Activated CD4-positive, alpha-beta T cell treated with anti-CD3 and anti-CD28 coated beads for 36 hours (primary cell): ENCODE results near the gene CUX1. TPM values are rescaled to one million over a fixed set of nuclear protein-coding genes. Genes with fewer than 3 reads are reported as not detected.

ENCODE experiments used
- ATAC-seq: fragments of 200-7000 bp; cut with Tn5 transposase; one replicate; pipeline ENCODE4 v1.10.0; 2021; ENCODE audit warnings: mild to moderate bottlenecking, moderate library complexity
- CTCF ChIA-PET: fragments of 350-600 bp; sonication (Branson Sonifier 250); formaldehyde crosslinking; loops from one replicate; lab custom pipeline; 2021; ENCODE audit warnings: antibody characterized with exemption; lab: Charles Lee
- POLR2A ChIA-PET: fragments of 350-600 bp; sonication (Branson Sonifier 250); formaldehyde crosslinking; loops from one replicate; lab custom pipeline; 2021; ENCODE audit warnings: antibody characterized with exemption, inconsistent platforms; lab: Charles Lee
- DNase-seq: peaks from one replicate; pipeline ENCODE4 v3.0.0-alpha.2; 2020
- H3K27ac Mint-ChIP-seq: one replicate; pipeline ENCODE4 v1.8.0; 2021; ENCODE audit warnings: mixed read lengths
- H3K27me3 Mint-ChIP-seq: one replicate; pipeline ENCODE4 v1.8.0; 2021; ENCODE audit warnings: mixed read lengths
- H3K36me3 Mint-ChIP-seq: one replicate; pipeline ENCODE4 v1.8.0; 2021; ENCODE audit warnings: low read depth, mixed read lengths
- H3K4me1 Mint-ChIP-seq: one replicate; pipeline ENCODE4 v1.8.0; 2021; ENCODE audit warnings: mixed read lengths
- H3K4me3 Mint-ChIP-seq: one replicate; pipeline ENCODE4 v1.8.0; 2021; ENCODE audit warnings: mild to moderate bottlenecking, moderate library complexity, mixed read lengths
- H3K9me3 Mint-ChIP-seq: one replicate; pipeline ENCODE4 v1.8.0; 2021; ENCODE audit warnings: low read depth, mixed read lengths
- intact Hi-C, 2 experiments: fragments of 100-400 bp; cut with DNase I in 1 of 2; cut with micrococcal nuclease in 1 of 2; formaldehyde crosslinking; loops; one replicate each; pipeline versions ENCODE4 v1.14.2 to v1.15.1; 2022 to 2024; cut with DNase I, micrococcal nuclease
- total RNA-seq, 2 experiments: library from RNA; stranded (reverse); gene quantifications; one replicate each; pipeline ENCODE4 v1.2.3, GENCODE V29; 2021

The CUX1 gene
- total RNA-seq, 2 experiments from 2014 or later = 21.6 to 23.5 TPM

- no peak for ATAC-seq
- no peak overlapping the region for H3K27ac Mint-ChIP-seq
Observed at GRCh38 chr7:101891936-101892640, 74.7 kb downstream of the CUX1 start.

GRCh38 chr7:101893341-101894082 is 76.1 kb downstream of the CUX1 start:
- Mint-ChIP-seq H3K9me3 (no peaks in the 10 kb centered on the region), H3K27ac (no peak overlapping the region), H3K27me3 (no peaks in the 10 kb centered on the region), H3K4me1 (peaks cover 7% of the 10 kb centered on the region), H3K4me3 (no peak overlapping the region), H3K36me3 (no peaks in the 10 kb centered on the region)
- intact Hi-C loops = no loop called here
- DNase-seq (no peak), ATAC-seq (no peak)
- POLR2A ChIA-PET = no interaction called here
- CTCF ChIA-PET = no interaction called here

More at GRCh38 chr7:101891936-101892640, 74.7 kb downstream of the CUX1 start:
- Mint-ChIP-seq H3K4me3 (no peak overlapping the region), H3K27me3 (no peaks in the 10 kb centered on the region), H3K36me3 (no peaks in the 10 kb centered on the region), H3K4me1 (peaks cover 7% of the 10 kb centered on the region), H3K9me3 (no peaks in the 10 kb centered on the region)
- DNase-seq = no peak
- intact Hi-C loops = no loop called here
- ChIA-PET CTCF (no interaction called here), POLR2A (no interaction called here)

- H3K9me3 Mint-ChIP-seq = no peaks in the 10 kb centered on the region
- no peaks in the 10 kb centered on the region for H3K27me3 Mint-ChIP-seq
- ChIA-PET CTCF (no interaction called here), POLR2A (no interaction called here)
- H3K27ac Mint-ChIP-seq = no peak overlapping the region
- no peaks in the 10 kb centered on the region for H3K36me3 Mint-ChIP-seq
- DNase-seq = no peak
- intact Hi-C loops = no loop called here
- ATAC-seq = no peak
- peaks cover 4% of the 10 kb centered on the region for H3K4me1 Mint-ChIP-seq
- no peak overlapping the region for H3K4me3 Mint-ChIP-seq
Observed at GRCh38 chr7:101896316-101896715, 78.9 kb downstream of the CUX1 start.

GRCh38 chr7:101896941-101897340 is 79.5 kb downstream of the CUX1 start:
- Mint-ChIP-seq H3K27ac (no peak overlapping the region), H3K9me3 (no peaks in the 10 kb centered on the region), H3K36me3 (no peaks in the 10 kb centered on the region), H3K27me3 (no peaks in the 10 kb centered on the region), H3K4me1 (peaks cover 4% of the 10 kb centered on the region), H3K4me3 (no peak overlapping the region)
- DNase-seq (no peak), ATAC-seq (no peak)
- CTCF ChIA-PET = interaction anchor here (0.7 kb wide), 1 partner anchor 107 kb away, joined by 4 read pairs; no protein-coding TSS in a partner anchor
- POLR2A ChIA-PET = no interaction called here
- intact Hi-C loops = no loop called here

- intact Hi-C loops = no loop called here
- no peak overlapping the region for H3K27ac Mint-ChIP-seq
- no peak overlapping the region for H3K4me3 Mint-ChIP-seq
- peaks cover 4% of the 10 kb centered on the region for H3K4me1 Mint-ChIP-seq
- no peaks in the 10 kb centered on the region for H3K36me3 Mint-ChIP-seq
- H3K9me3 Mint-ChIP-seq = no peaks in the 10 kb centered on the region
- DNase-seq = no peak
- ChIA-PET CTCF (no interaction called here), POLR2A (no interaction called here)
- no peak for ATAC-seq
- H3K27me3 Mint-ChIP-seq = no peaks in the 10 kb centered on the region
Observed at GRCh38 chr7:101898106-101898505, 80.7 kb downstream of the CUX1 start.

- Mint-ChIP-seq H3K36me3 (no peaks in the 10 kb centered on the region), H3K9me3 (no peaks in the 10 kb centered on the region), H3K4me1 (peaks cover 4% of the 10 kb centered on the region), H3K4me3 (no peak overlapping the region), H3K27me3 (no peaks in the 10 kb centered on the region), H3K27ac (no peak overlapping the region)
- ChIA-PET CTCF (interaction anchor here (0.6 kb wide), 1 partner anchor 38 kb away, joined by 3 read pairs; no protein-coding TSS in a partner anchor), POLR2A (no interaction called here)
- intact Hi-C loops = no loop called here
- ATAC-seq = no peak
- DNase-seq = no peak
Observed at GRCh38 chr7:101899616-101900015, 82.2 kb downstream of the CUX1 start.

- ChIA-PET POLR2A (interaction anchor here (0.5 kb wide), 1 partner anchor 377 kb away, joined by 8 read pairs; no protein-coding TSS in a partner anchor), CTCF (interaction anchor here (0.6 to 1.0 kb wide), 3 partner anchors 15 to 118 kb away, joined by 3 read pairs; no protein-coding TSS in a partner anchor)
- intact Hi-C loops = no loop called here
- Mint-ChIP-seq H3K4me3 (no peak overlapping the region), H3K27ac (no peak overlapping the region), H3K9me3 (no peaks in the 10 kb centered on the region), H3K4me1 (peaks cover 4% of the 10 kb centered on the region), H3K27me3 (no peaks in the 10 kb centered on the region), H3K36me3 (no peaks in the 10 kb centered on the region)
- ATAC-seq = no peak
- DNase-seq = no peak
Observed at GRCh38 chr7:101900103-101900502, 82.7 kb downstream of the CUX1 start.

DNA sequence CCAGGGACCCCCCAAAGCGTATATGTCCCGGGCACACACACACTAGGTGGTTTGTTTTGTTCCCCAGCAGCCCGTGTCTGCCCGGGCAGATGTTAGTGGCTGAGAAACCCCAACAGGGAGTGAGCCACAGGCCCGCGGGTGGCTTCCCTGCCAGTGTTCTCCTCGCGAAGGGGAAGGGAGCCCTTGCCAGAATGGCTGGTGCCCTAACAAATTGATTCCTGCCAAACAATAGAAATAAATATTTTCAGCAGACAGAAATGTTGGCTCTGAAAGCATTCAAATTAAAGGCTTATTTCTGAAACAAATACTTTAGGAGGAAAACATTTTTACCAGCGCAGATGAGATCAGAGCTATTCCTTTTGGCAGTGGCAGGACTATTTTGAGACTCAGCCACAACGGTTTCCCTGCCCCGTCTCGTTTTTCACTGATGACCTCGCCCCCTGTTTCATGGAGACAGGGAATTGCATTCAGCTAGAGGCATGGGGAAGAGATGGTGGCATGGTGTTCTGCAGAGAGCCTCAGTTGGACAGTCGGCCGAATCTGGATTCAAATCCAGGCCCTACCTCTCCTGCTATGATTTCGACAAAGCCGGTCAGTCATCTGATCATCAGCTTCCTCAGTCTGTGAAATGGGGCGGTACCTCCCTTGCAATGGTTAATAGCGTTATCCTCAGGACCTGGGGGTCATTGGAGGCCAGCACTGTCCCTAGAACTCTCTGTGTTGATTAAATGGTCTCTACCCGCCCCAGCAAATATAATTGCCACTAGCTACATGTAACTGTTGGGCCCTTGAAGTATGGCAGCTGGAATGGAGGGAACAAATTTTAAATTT is 84.5 kb downstream of the CUX1 start:
- intact Hi-C loops = no loop called here
- no peak overlapping the region for H3K27ac Mint-ChIP-seq
- ATAC-seq (no peak), DNase-seq (no peak)
- H3K4me1 Mint-ChIP-seq = no peaks in the 10 kb centered on the region
- CTCF ChIA-PET = no interaction called here
- H3K9me3 Mint-ChIP-seq = no peaks in the 10 kb centered on the region
- POLR2A ChIA-PET = no interaction called here
- H3K27me3 Mint-ChIP-seq = no peaks in the 10 kb centered on the region
- no peaks in the 10 kb centered on the region for H3K36me3 Mint-ChIP-seq
- no peak overlapping the region for H3K4me3 Mint-ChIP-seq

- H3K4me1 Mint-ChIP-seq = no peaks in the 10 kb centered on the region
Observed at GRCh38 chr7:101902680-101903514, 85.5 kb downstream of the CUX1 start.

DNA sequence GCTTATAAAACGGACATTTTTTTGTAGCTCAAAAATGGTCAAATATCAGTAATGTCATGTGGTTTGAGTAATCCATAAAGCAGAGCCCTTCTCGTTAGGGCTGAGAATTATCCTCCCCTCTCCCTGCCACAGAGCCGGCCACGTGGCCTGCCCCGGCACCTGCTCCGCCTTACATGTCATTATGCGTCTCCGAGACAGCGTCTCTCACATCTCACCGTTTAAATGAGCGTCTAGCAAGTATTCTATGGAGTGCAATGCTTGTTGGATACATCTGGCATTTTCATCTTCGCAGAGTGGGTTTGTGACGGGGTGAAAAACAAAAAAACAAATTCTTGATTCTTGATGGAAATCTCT is 86.1 kb downstream of the CUX1 start:
- no peaks in the 10 kb centered on the region for H3K9me3 Mint-ChIP-seq
- intact Hi-C loops = no loop called here
- no peaks in the 10 kb centered on the region for H3K36me3 Mint-ChIP-seq
- H3K27me3 Mint-ChIP-seq = no peaks in the 10 kb centered on the region
- ChIA-PET POLR2A (no interaction called here), CTCF (no interaction called here)
- ATAC-seq (no peak), DNase-seq (no peak)
- no peaks in the 10 kb centered on the region for H3K4me1 Mint-ChIP-seq
- no peak overlapping the region for H3K27ac Mint-ChIP-seq
- no peak overlapping the region for H3K4me3 Mint-ChIP-seq

More at GRCh38 chr7:101902680-101903514, 85.5 kb downstream of the CUX1 start:
- POLR2A ChIA-PET = no interaction called here
- CTCF ChIA-PET = no interaction called here
- Mint-ChIP-seq H3K4me3 (no peak overlapping the region), H3K9me3 (no peaks in the 10 kb centered on the region), H3K27ac (no peak overlapping the region), H3K36me3 (no peaks in the 10 kb centered on the region), H3K27me3 (no peaks in the 10 kb centered on the region)
- no peak for ATAC-seq
- no peak for DNase-seq
- intact Hi-C loops = no loop called here

- H3K27me3 Mint-ChIP-seq = no peaks in the 10 kb centered on the region
- no peak for DNase-seq
- ChIA-PET CTCF (interaction anchor here (0.6 kb wide), 1 partner anchor 565 kb away, joined by 5 read pairs; no protein-coding TSS in a partner anchor), POLR2A (no interaction called here)
- H3K9me3 Mint-ChIP-seq = no peaks in the 10 kb centered on the region
- intact Hi-C loops = no loop called here
- no peak overlapping the region for H3K27ac Mint-ChIP-seq
- no peaks in the 10 kb centered on the region for H3K36me3 Mint-ChIP-seq
- ATAC-seq = no peak
- no peaks in the 10 kb centered on the region for H3K4me1 Mint-ChIP-seq
- no peak overlapping the region for H3K4me3 Mint-ChIP-seq
Observed at GRCh38 chr7:101904019-101904418, 86.6 kb downstream of the CUX1 start.
